Activated CD8-positive, alpha-beta T cell treated with anti-CD3 and anti-CD28 coated beads for 36 hours (primary cell): ENCODE measurements around the gene TPRG1L. TPM values are rescaled to one million over a fixed set of nuclear protein-coding genes. Genes with fewer than 3 reads are reported as not detected.

Experiments used
- ATAC-seq: fragments of 200-7000 bp; cut with Tn5 transposase; one replicate; pipeline ENCODE4 v1.10.0; 2021; ENCODE audit warnings: mild to moderate bottlenecking, moderate library complexity
- CTCF ChIA-PET: fragments of 350-600 bp; sonication (Branson Sonifier 250); formaldehyde crosslinking; loops from one replicate; lab custom pipeline; 2021; ENCODE audit warnings: antibody characterized with exemption; lab: Charles Lee
- POLR2A ChIA-PET: fragments of 350-600 bp; sonication (Branson Sonifier 250); formaldehyde crosslinking; loops from one replicate; lab custom pipeline; 2021; ENCODE audit warnings: antibody characterized with exemption; lab: Charles Lee
- DNase-seq: peaks from one replicate; pipeline ENCODE4 v3.0.0-alpha.2; 2020
- H3K27ac Mint-ChIP-seq: one replicate; pipeline ENCODE4 v1.8.0; 2021; ENCODE audit warnings: mild to moderate bottlenecking, mixed read lengths
- H3K27me3 Mint-ChIP-seq: one replicate; pipeline ENCODE4 v1.8.0; 2021; ENCODE audit warnings: mixed read lengths
- H3K36me3 Mint-ChIP-seq: one replicate; pipeline ENCODE4 v1.8.0; 2021; ENCODE audit warnings: low read depth, mixed read lengths
- H3K4me1 Mint-ChIP-seq: one replicate; pipeline ENCODE4 v1.8.0; 2021; ENCODE audit warnings: low read depth, mixed read lengths
- H3K4me3 Mint-ChIP-seq: one replicate; pipeline ENCODE4 v1.8.0; 2021; ENCODE audit warnings: mild to moderate bottlenecking, moderate library complexity, mixed read lengths
- H3K9me3 Mint-ChIP-seq: one replicate; pipeline ENCODE4 v1.8.0; 2021; ENCODE audit warnings: mixed read lengths
- CTCF ChIP-seq: fragments of 200-600 bp; IDR thresholded peaks from one replicate; pipeline ENCODE4 v1.8.0; 2022; ENCODE audit warnings: antibody characterized with exemption, mild to moderate bottlenecking
- intact Hi-C: fragments of 100-400 bp; cut with micrococcal nuclease; formaldehyde crosslinking; loops from one replicate; pipeline ENCODE4 v1.10.0; 2022
- total RNA-seq, 2 experiments: library from RNA; stranded (reverse); gene quantifications; one replicate each; pipeline ENCODE4 v1.2.3, GENCODE V29; 2021

Gene TPRG1L
- total RNA-seq, 2 experiments from 2014 or later = 6.1 to 6.2 TPM

DNA sequence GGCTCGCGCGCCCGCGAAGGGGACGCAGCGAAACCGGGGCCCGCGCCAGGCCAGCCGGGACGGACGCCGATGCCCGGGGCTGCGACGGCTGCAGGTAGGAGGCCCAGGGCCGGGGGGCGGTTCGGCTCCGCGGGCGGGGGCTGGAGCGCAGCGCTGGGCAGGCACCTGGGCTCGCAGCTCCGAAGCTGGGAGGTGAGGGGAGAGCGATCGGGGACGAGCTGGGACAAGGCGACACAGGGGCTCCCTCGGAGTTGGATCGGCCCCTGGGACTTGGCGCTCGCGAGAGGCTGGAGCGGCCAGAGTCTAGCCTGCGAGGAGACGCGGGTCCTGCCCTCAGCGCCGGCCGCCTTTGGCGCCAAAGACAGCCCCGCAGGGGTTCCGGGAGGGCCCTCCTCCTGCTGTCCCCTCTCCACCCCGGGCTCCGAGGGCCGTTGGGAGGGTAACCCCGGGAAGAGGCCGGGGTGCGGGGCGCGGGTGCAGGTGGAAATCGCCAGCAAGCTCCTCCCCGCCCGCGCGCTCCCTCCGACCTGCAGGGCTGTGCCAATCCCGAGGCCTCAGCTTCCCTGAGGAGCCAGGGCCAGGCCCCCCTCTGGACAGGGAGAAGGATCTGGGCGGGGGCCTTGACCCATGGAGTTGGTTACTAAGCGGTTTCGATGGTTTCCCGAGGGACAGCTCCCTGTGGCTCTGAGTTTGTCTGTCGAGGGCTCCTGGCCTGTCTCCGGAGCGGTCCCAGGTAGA, 27.9 kb downstream of the TPRG1L start:
- no peaks in the 10 kb centered on the region for H3K9me3 Mint-ChIP-seq
- peaks cover 2% of the 10 kb centered on the region for H3K36me3 Mint-ChIP-seq
- TF ChIP-seq CTCF = no peak
- H3K4me3 Mint-ChIP-seq = peak overlapping the region; percentile 31
- no peak overlapping the region for H3K27ac Mint-ChIP-seq
- H3K27me3 Mint-ChIP-seq = peaks cover 37% of the 10 kb centered on the region
- ChIA-PET CTCF (interaction anchor here (0.9 kb wide), 1 partner anchor 162 kb away, joined by 3 read pairs; no protein-coding TSS in a partner anchor), POLR2A (no interaction called here)
- intact Hi-C loops = no loop called here
- ATAC-seq (no peak), DNase-seq (no peak)
- peaks cover 36% of the 10 kb centered on the region for H3K4me1 Mint-ChIP-seq

GRCh38 chr1:3653286-3653618, 28.4 kb downstream of the TPRG1L start:
- Mint-ChIP-seq H3K9me3 (no peaks in the 10 kb centered on the region), H3K4me1 (peaks cover 31% of the 10 kb centered on the region), H3K4me3 (no peak overlapping the region), H3K27me3 (peaks cover 38% of the 10 kb centered on the region), H3K36me3 (peaks cover 2% of the 10 kb centered on the region), H3K27ac (no peak overlapping the region)
- intact Hi-C loops = no loop called here
- CTCF ChIA-PET = interaction anchor here (0.9 kb wide), 1 partner anchor 162 kb away, joined by 3 read pairs; no protein-coding TSS in a partner anchor
- POLR2A ChIA-PET = no interaction called here
- no peak for TF ChIP-seq CTCF
- no peak for DNase-seq
- no peak for ATAC-seq

DNA sequence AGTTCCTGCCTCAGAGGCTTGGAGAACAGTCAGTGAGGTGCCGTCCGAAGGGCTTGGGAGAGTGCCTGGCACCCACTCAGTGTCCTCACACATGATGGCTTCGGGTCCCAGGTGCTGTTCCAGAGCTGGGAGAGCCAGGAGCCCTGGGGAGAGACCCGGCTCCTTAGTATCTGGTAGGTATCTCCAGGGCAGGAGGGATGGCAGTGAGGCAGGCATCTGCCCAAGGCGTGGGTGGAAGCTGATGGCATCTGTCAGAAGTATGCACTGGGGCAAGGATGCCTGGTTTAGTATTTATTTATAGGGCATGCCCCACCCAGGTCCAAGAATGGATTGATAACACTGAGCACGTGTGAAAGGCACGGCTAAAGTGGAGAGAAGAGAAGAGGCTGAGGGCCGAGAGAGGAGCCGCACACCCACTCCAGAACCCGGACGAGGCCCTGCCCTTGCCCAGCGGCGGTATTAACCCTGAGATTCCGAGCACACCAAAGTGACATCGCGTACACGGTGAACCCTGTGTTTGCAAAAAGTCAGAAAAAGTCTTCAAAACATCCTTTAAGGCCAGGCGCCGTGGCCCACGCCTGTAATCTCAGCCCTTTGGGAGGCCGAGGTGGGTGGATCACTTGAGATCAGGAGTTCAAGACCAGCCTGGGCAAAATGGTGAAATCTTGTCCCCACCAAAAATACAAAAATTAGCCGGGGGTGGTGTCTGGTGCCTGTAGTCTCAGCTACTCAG, 29.9 kb downstream of the TPRG1L start:
- Mint-ChIP-seq H3K27ac (no peak overlapping the region), H3K4me1 (peaks cover 21% of the 10 kb centered on the region), H3K27me3 (peaks cover 47% of the 10 kb centered on the region), H3K36me3 (no peaks in the 10 kb centered on the region), H3K9me3 (no peaks in the 10 kb centered on the region), H3K4me3 (no peak overlapping the region)
- no peak for TF ChIP-seq CTCF
- no peak for DNase-seq
- intact Hi-C loops = no loop called here
- ATAC-seq = no peak
- ChIA-PET CTCF (interaction anchor here (1.0 to 1.3 kb wide), 3 partner anchors 8 to 69 kb away, joined by 3 to 4 read pairs (median 3); no protein-coding TSS in a partner anchor), POLR2A (no interaction called here)

DNA sequence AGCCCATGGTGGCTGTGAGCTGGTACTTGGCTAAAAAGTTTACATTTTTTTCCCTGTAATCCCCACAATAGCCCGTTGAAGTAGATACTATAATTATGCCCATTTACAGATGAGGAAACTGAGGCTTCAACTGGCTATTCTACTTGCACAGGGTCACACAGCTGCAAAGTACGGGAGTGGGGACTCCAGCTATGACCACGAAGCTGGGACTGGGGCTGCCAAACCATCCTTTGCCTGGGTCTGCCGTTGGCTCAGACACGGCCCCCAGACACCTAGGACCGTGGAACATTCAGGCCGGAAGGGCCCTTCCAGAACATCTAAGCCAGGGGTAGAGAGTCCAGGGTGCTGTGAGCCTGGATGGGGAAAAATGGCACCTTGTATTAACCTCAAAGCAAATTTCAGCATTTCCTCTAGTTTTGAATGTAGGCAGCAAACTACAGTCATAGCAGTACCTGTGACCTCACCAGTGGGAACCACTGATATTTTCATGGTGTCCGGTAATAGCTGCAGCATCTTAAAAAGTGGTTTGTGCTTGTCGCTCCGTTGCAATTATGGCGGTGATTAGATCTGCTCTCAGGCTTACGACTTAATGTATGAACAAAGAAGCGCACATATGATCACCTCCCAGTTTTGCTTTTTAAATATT, 31.8 kb downstream of the TPRG1L start:
- ATAC-seq (no peak), DNase-seq (peak; percentile 60)
- H3K27ac Mint-ChIP-seq = no peak overlapping the region
- intact Hi-C loops = no loop called here
- ChIA-PET POLR2A (interaction anchor here (1.2 kb wide), 1 partner anchor 10 kb away, joined by 5 read pairs; no protein-coding TSS in a partner anchor), CTCF (no interaction called here)
- TF ChIP-seq CTCF = no peak
- H3K4me3 Mint-ChIP-seq = no peak overlapping the region
- H3K9me3 Mint-ChIP-seq = no peaks in the 10 kb centered on the region
- peaks cover 42% of the 10 kb centered on the region for H3K27me3 Mint-ChIP-seq
- H3K36me3 Mint-ChIP-seq = no peaks in the 10 kb centered on the region
- H3K4me1 Mint-ChIP-seq = peaks cover 15% of the 10 kb centered on the region

DNA sequence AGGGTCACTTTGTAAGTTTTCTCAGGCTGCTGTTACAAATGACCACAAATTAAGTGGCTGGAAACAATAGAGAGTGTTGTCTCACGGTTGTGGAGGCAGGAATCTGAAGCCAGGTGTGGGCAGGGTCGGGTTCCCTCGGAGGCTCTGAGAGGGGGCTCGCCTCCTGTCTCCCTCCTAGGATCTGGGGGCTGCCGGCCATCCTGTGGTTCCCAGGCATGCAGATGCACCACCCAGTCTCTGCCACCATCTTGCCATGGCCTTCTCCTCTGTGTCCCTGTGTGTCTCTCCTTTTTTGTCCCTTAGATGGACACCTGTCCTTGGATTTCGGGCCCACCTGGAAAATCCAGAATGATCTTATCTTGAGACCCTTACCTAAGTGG, 32.3 kb downstream of the TPRG1L start:
- ChIA-PET CTCF (no interaction called here), POLR2A (no interaction called here)
- H3K4me3 Mint-ChIP-seq = no peak overlapping the region
- no peaks in the 10 kb centered on the region for H3K36me3 Mint-ChIP-seq
- H3K27me3 Mint-ChIP-seq = peaks cover 43% of the 10 kb centered on the region
- H3K4me1 Mint-ChIP-seq = peaks cover 15% of the 10 kb centered on the region
- intact Hi-C loops = no loop called here
- H3K27ac Mint-ChIP-seq = no peak overlapping the region
- TF ChIP-seq CTCF = no peak
- DNase-seq (no peak), ATAC-seq (no peak)
- H3K9me3 Mint-ChIP-seq = no peaks in the 10 kb centered on the region
